NCI-H748 treated with DMSO at 0.1 percent for 48 hours (cell line): ENCODE results near the gene CDH10.
A peak's percentile ranks its signal among the peaks of the same experiment; 100 is the strongest.

Experiments
- DNase-seq: peaks from one replicate; lab custom pipeline; 2025; lab: John Stamatoyannopoulos, UW

The CDH10 gene

DNA sequence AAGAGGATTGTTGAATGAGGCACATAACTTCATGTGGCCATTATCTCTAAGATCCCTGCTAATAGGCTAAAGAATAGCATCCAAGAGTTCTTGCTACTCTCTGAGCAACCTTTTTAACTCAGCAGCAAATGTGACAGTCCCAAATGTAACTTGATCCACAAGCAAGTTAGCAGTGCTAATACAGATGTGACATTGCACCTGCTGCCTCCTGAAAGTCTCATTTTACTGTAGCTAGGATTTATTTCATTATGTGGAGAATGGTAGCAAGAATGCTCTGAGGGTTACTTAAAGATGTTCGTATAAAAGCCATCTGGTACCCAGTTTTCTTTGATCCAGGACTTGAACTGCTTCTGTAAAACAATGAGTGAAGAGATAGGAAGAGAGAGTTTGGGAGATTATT is 45.8 kb downstream of the CDH10 start:
- DNase-seq = no peak

DNA sequence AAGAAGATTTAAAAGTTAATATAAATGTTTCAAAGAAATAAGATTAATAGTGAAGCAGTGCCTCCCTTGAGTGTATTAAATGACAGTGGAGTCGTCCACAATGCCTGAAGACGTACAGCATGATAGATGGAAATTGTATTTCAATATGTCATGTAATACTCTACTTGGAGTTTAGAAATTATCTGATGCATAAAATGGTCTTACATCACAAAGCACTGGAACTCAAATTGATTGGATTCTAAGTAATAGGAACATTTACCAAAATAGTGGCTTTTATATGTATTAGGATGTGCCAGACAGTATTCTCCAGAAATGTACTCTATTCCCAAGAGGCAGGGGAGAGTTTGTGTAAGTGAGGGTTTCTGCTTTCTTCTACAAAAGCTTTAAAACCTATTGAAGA is 49.4 kb downstream of the CDH10 start:
- no peak for DNase-seq

- no peak for DNase-seq
Observed at GRCh38 chr5:24591426-24591825, 53.4 kb downstream of the CDH10 start.

- no peak for DNase-seq
Observed at GRCh38 chr5:24589566-24589965, 55.2 kb downstream of the CDH10 start.

GRCh38 chr5:24585751-24586150 is 59.0 kb downstream of the CDH10 start:
- no peak for DNase-seq

DNA sequence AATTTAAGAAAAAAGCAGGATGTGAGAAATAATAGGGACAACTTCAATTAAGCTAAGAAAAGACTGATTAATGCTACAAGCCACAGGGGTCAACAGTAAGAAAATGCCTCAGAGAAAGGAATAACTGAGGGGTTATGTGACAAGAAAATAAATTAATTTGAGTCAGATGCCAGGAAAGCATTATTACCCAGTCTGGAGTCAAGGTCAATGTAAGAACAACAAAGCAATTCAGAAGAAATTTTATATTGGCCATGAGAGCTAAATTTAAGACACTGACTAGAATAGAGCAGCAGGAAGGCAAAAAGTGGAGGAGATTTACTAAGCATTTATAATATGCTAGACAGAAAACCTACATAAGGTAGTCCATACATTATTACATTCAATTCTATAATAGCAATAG is 73.5 kb downstream of the CDH10 start:
- DNase-seq = no peak

GRCh38 chr5:24566933-24567332 is 77.8 kb downstream of the CDH10 start:
- DNase-seq = no peak

GRCh38 chr5:24555229-24555628 is 89.5 kb downstream of the CDH10 start:
- DNase-seq = peak; percentile 56

GRCh38 chr5:24547132-24547531 is 97.6 kb downstream of the CDH10 start:
- peak; percentile 99 for DNase-seq

DNA sequence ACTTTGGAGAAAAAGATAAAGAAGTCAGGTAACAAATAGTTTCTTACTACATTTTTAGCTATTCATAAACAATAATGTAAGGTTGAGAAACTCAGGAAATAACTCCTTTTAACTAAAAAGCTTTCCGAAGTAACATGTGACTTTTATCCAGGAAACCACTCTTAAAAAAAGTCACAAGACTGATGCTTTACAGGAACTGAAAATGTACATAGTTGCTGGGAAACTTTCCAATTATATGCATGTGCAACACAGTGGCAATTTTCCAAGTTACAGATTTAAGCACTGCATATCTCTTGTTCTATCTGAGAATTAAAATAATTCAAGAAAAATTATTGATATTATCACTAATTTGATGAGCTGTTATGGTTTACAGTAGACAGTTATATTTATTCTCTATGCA is 105.2 kb downstream of the CDH10 start:
- no peak for DNase-seq

- DNase-seq = no peak
Observed at GRCh38 chr5:24538346-24538745, 106.4 kb downstream of the CDH10 start.

GRCh38 chr5:24535646-24536045 is 109.1 kb downstream of the CDH10 start:
- no peak for DNase-seq

DNA sequence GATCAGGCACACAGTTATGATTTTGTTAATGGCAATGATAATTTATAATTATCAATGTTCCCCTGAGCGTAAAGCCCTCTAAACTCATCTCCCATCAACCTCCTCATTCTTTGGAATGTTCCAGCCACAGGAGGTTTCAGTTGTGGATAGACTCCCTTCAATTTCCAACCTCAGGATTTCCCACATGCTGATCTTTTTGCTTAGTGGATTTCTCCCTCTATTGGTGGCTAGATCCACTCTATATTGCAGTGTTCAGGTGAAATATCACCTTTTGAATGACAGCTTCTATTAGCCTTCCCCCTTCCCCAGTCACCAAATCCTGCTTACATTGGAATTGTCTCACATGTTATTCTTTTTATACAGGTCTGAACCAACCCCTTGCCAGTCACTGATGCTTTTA is 113.9 kb downstream of the CDH10 start:
- DNase-seq = no peak

GRCh38 chr5:24525414-24525813 is 119.4 kb downstream of the CDH10 start:
- no peak for DNase-seq

DNA sequence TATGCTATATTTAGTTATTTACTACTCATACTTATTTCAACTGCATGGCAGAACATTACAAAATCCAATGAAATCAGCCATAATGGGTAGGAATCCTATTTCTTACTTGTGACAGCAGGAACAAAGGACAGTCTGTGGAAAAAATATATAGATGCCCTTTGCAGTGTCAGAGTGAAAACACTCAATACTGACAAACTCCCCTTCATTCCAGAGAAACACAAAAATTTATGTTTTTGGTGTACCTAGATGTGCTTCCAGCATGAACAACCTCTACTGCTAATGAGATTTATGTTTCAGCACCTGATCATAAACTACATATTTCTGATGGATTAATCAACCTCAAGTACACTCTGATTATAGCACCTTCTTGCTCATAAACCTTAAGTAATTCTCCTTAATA is 132.4 kb downstream of the CDH10 start:
- DNase-seq = no peak

- DNase-seq = no peak
Observed at GRCh38 chr5:24510523-24510988, 134.2 kb downstream of the CDH10 start.

DNA sequence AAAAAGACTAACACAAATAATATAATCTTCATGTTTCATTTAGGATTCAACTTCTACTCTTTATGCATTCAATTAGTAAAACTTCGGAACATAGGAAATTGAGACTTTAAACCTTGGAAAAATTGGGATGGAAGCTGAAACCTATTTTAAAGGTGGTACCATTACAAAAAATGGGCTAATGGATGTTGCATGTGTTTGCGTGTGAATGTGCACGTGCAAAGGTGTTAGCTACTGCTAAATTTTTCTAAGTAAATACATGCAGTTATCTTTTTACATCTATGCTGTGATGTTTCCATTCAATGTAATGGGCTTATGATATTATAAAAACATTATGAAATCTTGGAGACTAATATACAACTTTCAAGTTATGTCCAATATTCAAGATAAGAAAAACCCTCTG is 134.8 kb downstream of the CDH10 start:
- no peak for DNase-seq

DNA sequence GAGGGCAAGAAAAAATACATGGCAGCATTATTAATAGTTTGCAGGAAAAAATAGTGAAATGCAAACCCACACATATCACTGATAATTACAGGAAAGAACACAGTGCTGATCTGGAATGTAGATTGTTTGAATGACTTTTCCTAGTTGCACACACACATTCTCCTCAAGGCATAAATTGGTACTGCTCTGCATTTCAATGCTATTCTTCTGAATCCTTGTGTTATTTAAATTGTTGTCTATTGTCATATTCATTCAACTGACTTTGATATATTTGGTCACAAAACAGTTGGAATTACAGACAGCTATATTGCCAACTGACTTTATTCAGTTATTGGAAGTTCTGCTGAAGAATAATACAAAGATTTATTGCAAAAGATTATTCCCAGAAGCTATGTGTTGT is 139.5 kb downstream of the CDH10 start:
- DNase-seq = no peak

DNA sequence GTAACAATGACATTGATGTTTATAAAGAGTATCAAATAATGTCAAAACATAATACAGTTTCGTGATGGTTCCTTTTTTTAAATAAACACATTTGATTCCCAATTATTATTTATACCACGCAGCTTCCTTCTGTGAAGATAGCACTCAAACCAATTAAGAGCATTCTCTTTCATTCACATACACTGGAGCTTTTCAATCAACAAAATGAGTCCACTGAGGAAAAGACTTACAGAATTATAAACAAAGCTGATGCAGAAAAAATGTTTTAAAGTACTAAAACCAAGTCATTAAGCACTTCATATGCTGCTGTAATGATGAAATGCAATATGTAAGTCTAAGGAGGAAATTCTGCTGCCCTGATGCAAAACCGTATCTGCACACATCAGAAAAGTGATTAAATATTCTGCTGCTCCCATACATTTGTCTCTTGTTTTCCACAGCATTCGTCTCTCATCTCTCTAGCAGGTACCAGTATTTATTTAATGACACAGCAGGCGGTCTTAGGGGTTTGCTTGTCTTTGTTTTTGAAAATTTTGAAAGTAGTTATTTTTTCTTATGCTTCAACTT is 147.1 kb downstream of the CDH10 start:
- peak; percentile 48 for DNase-seq

DNA sequence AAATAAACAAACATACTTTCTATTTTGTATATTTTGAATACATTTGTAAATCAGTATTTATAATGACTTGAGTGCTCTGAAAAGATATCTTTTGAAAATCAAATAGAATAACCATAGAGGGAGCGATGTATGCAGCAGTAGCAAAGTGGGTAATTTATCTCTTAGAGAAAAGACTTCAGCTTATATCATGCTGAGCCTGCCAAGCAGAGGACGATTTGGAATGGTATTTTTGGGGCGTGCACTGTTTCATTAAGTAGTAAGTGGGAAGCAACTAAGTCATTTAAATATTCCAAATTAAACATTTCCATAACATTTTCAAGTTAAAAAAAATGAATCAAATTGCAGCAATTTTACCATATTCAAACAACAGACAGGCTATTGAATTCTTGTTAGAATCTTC is 147.6 kb downstream of the CDH10 start:
- peak; percentile 38 for DNase-seq

GRCh38 chr5:24496268-24496667 is 148.5 kb downstream of the CDH10 start:
- peak; percentile 68 for DNase-seq

- DNase-seq = no peak
Observed at GRCh38 chr5:24492229-24492628, 152.5 kb downstream of the CDH10 start.

GRCh38 chr5:24491490-24491889 is 153.3 kb downstream of the CDH10 start:
- DNase-seq = no peak

- DNase-seq = no peak
Observed at GRCh38 chr5:24487368-24488229, 157.2 kb downstream of the CDH10 start.
